ES-I3 (cell line): ENCODE results near the gene CAPSL.
"Not testable (repeated sequence)": the region's sequence is repeated elsewhere in the genome, so short reads cannot be mapped to it uniquely, and the experiment has no call there.

ENCODE experiments used
- H3K36me3 ChIP-seq: 2 replicates; pipeline ENCODE4 v1.6.1; 2013; ENCODE audit warnings: mild to moderate bottlenecking, low read length, control low read depth, moderate library complexity; ENCODE audit not compliant: insufficient read depth
- H3K4me1 ChIP-seq: 2 replicates; pipeline ENCODE4 v1.6.1; 2013; ENCODE audit warnings: mild to moderate bottlenecking, control low read depth, low read length; ENCODE audit not compliant: insufficient read depth
- H3K9ac ChIP-seq: 2 replicates; pipeline ENCODE4 v1.6.1; 2013; ENCODE audit warnings: low read depth, mild to moderate bottlenecking, low read length, moderate library complexity
- H3K9me3 ChIP-seq: 2 replicates; pipeline ENCODE4 v1.6.1; 2013; ENCODE audit warnings: mild to moderate bottlenecking, low read length, moderate library complexity; ENCODE audit not compliant: control insufficient read depth, insufficient read depth

The CAPSL gene

DNA sequence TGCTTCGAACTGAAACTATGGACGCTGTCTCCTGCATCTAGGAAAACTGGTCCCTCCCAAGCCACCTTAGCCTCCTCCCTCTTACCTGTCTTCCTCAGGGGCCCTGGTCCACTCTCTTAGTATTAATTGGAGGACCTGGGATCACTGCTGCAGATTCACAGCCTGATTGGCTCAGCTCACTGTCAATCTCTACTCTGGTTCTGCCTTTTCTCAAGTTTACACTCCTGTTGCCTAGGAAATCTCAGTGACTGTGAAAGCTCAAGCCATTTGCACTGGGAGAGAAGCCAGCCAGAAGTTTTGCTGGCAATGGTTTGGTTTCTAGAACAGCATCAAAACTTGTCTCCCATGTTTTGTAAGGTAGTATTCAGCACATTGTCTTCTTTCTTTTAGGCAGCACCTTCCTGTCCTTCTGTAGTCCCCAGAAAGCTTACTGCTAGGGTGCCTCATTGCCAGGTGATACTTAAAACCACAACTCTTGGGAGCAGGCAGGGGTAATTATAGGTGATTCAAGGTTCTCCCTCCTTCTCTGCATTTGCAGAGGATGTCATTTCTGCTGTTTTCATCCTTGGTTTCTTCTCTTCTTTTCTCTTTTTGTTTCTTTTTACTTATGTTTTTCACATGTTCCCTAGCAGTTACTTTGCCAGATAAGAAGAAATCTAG lies at the start of gene CAPSL:
Gene CAPSL (minus strand): TSS at position 55 of the 660 bp plus-strand sequence. CDS start 17,502 bp downstream, outside the sequence.
- H3K36me3 ChIP-seq, result no peaks in the 10 kb centered on the region
- no peaks in the 10 kb centered on the region for H3K9me3 ChIP-seq
- no peak within 1 kb of the TSS for H3K9ac ChIP-seq
- H3K4me1 ChIP-seq, result no peaks in the 10 kb centered on the region

DNA sequence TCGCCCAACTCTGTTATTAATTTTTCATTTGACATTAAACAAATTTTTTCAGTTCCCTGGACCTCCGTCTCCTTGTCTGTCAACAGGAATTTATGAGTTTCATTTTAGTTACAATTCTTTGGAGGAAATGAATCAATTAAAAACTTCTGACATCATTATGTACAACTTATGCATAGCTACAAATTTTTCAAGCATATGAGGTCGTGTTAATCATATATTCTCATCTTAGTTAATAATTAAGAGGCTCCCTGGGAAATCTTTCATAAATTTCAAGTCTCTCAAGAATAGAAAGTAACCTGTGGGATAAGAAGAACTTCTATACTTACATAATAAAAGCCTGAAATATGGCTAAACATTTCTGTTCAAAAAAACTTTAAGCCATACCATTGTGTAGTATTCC lies 49.4 kb upstream of the CAPSL start:
- H3K9me3 ChIP-seq, result no peaks in the 10 kb centered on the region
- H3K9ac ChIP-seq, result no peak overlapping the region
- no peaks in the 10 kb centered on the region for H3K36me3 ChIP-seq
- H3K4me1 ChIP-seq, result 0 out of 2 replicates have a peak, but pooled peaks cover 3% of the 10 kb centered on the region

- Histone ChIP-seq H3K9me3 (no peaks in the 10 kb centered on the region), H3K9ac (no peak overlapping the region), H3K4me1 (no peaks in the 10 kb centered on the region), H3K36me3 (no peaks in the 10 kb centered on the region)
Measured at GRCh38 chr5:35979715-35980114, 41.3 kb upstream of the CAPSL start.

DNA sequence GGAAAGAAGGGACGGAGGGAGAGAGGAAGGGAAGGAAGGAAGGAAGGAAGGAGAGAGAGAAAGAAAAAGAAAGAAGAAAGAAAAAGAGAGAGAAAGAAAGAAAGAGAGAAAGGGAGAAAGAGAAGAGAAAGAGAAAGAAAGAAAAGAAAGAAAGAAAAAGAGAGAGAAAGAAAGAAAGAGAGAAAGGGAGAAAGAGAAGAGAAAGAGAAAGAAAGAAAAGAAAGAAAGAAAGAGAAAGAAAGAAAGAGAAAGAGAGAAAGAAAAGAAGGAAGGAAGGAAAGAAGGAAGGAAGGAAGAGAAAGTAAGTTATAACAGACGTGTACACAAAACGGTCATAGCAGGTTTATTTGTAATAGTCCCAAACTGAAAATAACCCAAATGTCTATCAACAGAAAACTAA lies 38.4 kb upstream of the CAPSL start:
- not testable (repeated sequence) for H3K36me3 ChIP-seq, H3K9ac ChIP-seq, H3K9me3 ChIP-seq, H3K4me1 ChIP-seq

- H3K9me3 ChIP-seq, result no peaks in the 10 kb centered on the region
- H3K9ac ChIP-seq, result no peak overlapping the region
- no peaks in the 10 kb centered on the region for H3K4me1 ChIP-seq
- no peaks in the 10 kb centered on the region for H3K36me3 ChIP-seq
Measured at GRCh38 chr5:35974570-35974969, 36.1 kb upstream of the CAPSL start.

DNA sequence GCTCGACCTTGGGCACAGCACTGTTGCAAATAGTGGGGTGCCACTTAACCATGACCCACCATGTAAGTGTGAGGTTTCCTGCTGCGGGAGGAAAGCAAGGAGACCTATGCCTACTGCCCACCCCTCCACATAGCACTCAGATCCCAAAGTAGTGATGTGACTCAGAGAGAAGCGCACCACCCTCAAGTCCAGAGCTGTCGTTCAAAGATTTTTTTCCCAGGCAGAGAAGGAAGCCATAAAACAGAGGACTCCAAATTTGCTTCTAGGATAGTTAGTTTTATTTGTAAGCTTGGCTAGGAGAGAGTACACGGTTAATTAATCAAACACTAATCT lies 33.4 kb upstream of the CAPSL start:
- Histone ChIP-seq H3K9ac (no peak overlapping the region), H3K4me1 (no peaks in the 10 kb centered on the region), H3K36me3 (no peaks in the 10 kb centered on the region), H3K9me3 (0 out of 2 replicates have a peak, but pooled peaks cover 3% of the 10 kb centered on the region)

GRCh38 chr5:35971186-35971877 lies 32.9 kb upstream of the CAPSL start:
- 0 out of 2 replicates have a peak, but pooled peaks cover 3% of the 10 kb centered on the region for H3K9me3 ChIP-seq
- H3K4me1 ChIP-seq, result no peaks in the 10 kb centered on the region
- no peak overlapping the region for H3K9ac ChIP-seq
- H3K36me3 ChIP-seq, result no peaks in the 10 kb centered on the region

GRCh38 chr5:35963381-35963843 lies 25.0 kb upstream of the CAPSL start:
- H3K9ac ChIP-seq, result no peak overlapping the region
- H3K36me3 ChIP-seq, result no peaks in the 10 kb centered on the region; the same call in 1 of the 2 replicates
- peaks cover 10% of the 10 kb centered on the region for H3K9me3 ChIP-seq
- no peaks in the 10 kb centered on the region for H3K4me1 ChIP-seq

- Histone ChIP-seq H3K4me1 (no peaks in the 10 kb centered on the region), H3K9ac (no peak overlapping the region), H3K36me3 (no peaks in the 10 kb centered on the region; the same call in 1 of the 2 replicates), H3K9me3 (peaks cover 10% of the 10 kb centered on the region)
Measured at GRCh38 chr5:35960328-35960727, 21.9 kb upstream of the CAPSL start.

DNA sequence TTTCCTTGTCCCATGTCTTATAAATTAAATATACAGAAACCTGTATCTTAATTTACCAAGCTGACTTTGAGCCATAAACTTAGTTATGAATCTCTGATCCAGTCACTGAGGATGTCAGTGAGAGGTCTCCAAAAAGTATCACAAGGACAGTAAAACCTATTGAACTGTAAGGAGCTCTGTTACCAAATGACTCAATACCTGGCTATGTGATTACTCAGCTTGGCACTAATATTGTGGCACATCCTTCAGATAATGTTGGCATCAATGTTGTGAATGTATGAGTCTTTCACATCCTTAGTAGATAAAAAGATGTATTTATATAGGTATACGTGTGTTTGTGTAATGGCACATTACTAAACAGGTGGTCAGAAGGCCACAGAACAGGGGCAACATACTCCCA lies 18.0 kb upstream of the CAPSL start:
- Histone ChIP-seq H3K9me3 (0 out of 2 replicates have a peak, but pooled peaks cover 3% of the 10 kb centered on the region), H3K4me1 (no peaks in the 10 kb centered on the region), H3K36me3 (no peaks in the 10 kb centered on the region), H3K9ac (no peak overlapping the region)

GRCh38 chr5:35954175-35954574 lies 15.8 kb upstream of the CAPSL start:
- no peaks in the 10 kb centered on the region for H3K4me1 ChIP-seq
- H3K9ac ChIP-seq, result no peak overlapping the region
- no peaks in the 10 kb centered on the region for H3K9me3 ChIP-seq
- no peaks in the 10 kb centered on the region for H3K36me3 ChIP-seq

DNA sequence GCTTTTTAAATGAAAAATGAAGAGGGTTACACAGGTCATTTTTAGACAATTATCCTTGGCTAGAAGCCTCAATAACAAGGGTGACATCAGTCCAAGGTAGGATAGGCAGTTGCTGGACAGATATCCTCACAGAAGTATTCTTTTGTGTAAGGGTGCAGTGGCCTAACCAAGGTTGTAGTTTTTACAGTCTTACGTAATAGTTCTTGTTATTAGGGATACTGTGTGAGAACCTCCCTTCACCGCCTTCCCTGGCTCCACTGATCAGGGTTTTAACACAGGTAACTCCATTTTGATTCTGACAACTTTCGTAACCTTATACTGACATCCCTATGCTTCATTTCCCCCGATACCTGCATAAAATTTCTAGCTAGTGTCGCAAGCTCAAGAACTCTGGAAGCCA lies 8.7 kb upstream of the CAPSL start:
- Histone ChIP-seq H3K4me1 (no peaks in the 10 kb centered on the region), H3K36me3 (no peaks in the 10 kb centered on the region), H3K9ac (no peak overlapping the region), H3K9me3 (no peaks in the 10 kb centered on the region)

GRCh38 chr5:35939639-35940038 lies 1.2 kb upstream of the CAPSL start:
- H3K9ac ChIP-seq, result no peak overlapping the region
- H3K9me3 ChIP-seq, result no peaks in the 10 kb centered on the region
- no peaks in the 10 kb centered on the region for H3K36me3 ChIP-seq
- no peaks in the 10 kb centered on the region for H3K4me1 ChIP-seq

- no peak overlapping the region for H3K9ac ChIP-seq
- H3K36me3 ChIP-seq, result no peaks in the 10 kb centered on the region
- no peaks in the 10 kb centered on the region for H3K9me3 ChIP-seq
- no peaks in the 10 kb centered on the region for H3K4me1 ChIP-seq
Measured at GRCh38 chr5:35926389-35927051, 11.9 kb downstream of the CAPSL start.
